HEK293 (cell line): ENCODE results near the gene ADRM1.

Experiments
- BCL11A ChIP-seq: fragments of 450-650 bp; formaldehyde crosslinking; IDR thresholded peaks from 2 replicates; pipeline ENCODE4 v1.5.1; 2016; ENCODE audit warnings: low read depth, missing biosample characterization, missing genetic modification characterization
- SP2 ChIP-seq: fragments of 450-650 bp; formaldehyde crosslinking; IDR thresholded peaks from 2 replicates; pipeline ENCODE4 v1.5.1; 2016; ENCODE audit warnings: missing biosample characterization, missing genetic modification characterization
- ZNF155 ChIP-seq: fragments of 450-650 bp; formaldehyde crosslinking; IDR thresholded peaks from 2 replicates; pipeline ENCODE4 v1.5.1; 2016; ENCODE audit warnings: missing biosample characterization, missing genetic modification characterization
- ZNF214 ChIP-seq: fragments of 450-650 bp; formaldehyde crosslinking; IDR thresholded peaks from 2 replicates; pipeline ENCODE4 v1.5.1; 2017; ENCODE audit warnings: missing biosample characterization, mild to moderate bottlenecking, missing genetic modification characterization, borderline replicate concordance
- ZNF292 ChIP-seq: fragments of 450-650 bp; formaldehyde crosslinking; IDR thresholded peaks from 2 replicates; pipeline ENCODE4 v1.5.1; 2016; ENCODE audit warnings: low read depth, missing biosample characterization, missing genetic modification characterization, borderline replicate concordance
- ZNF658 ChIP-seq: fragments of 450-650 bp; formaldehyde crosslinking; IDR thresholded peaks from 2 replicates; pipeline ENCODE4; 2016; ENCODE audit warnings: missing biosample characterization, missing genetic modification characterization
- ZNF792 ChIP-seq: fragments of 450-650 bp; formaldehyde crosslinking; IDR thresholded peaks from 2 replicates; pipeline ENCODE4 v1.5.1; 2016; ENCODE audit warnings: missing biosample characterization, missing genetic modification characterization
- TF ChIP-seq, protein P1 (sequence below): fragments of 450-650 bp; formaldehyde crosslinking; IDR thresholded peaks from 2 replicates; pipeline ENCODE4 v1.5.1; 2016; ENCODE audit warnings: missing biosample characterization, missing genetic modification characterization
- TF ChIP-seq, protein P2 (sequence below): fragments of 450-650 bp; formaldehyde crosslinking; IDR thresholded peaks from 2 replicates; pipeline ENCODE4 v1.5.1; 2016; ENCODE audit warnings: missing biosample characterization, missing genetic modification characterization, borderline replicate concordance
- TF ChIP-seq, protein P3 (sequence below): fragments of 450-650 bp; formaldehyde crosslinking; IDR thresholded peaks from 2 replicates; pipeline ENCODE4 v1.5.1; 2016; ENCODE audit warnings: missing biosample characterization, missing genetic modification characterization

DNA sequence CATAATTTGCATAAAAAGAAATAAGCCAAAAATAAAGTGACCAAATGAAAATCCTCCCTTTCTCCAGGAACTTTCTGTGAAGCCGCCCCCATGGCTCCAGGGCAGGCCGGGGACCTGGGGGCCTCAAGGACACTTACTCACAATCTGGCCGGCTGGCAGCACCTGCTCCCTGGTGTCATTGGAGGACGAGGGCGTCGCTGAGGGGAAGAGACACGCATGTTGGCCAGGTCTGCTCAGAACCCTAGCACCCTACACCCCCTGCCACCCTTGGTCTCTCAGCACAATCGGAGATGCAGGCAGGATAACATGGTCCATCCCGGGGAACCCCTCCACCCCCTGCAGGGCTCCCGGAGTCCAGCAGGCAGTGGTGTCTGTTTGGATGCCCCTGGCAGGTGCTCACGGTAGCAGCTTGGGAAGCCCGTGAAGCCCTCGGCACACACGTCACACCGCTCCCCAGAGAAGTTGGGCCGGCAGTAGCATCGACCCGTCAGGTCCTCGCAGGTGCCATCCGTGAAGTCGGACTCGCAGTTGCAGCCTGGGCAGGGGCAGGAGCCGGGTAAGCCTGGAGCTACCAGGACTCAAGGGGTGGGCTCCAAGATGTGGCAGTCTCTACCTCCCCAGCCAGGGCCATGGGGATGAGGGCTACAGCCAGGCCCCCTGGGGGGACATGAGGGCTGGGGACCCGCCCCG, 43.0 kb downstream of the ADRM1 start:
- no peak for TF ChIP-seq ZNF214 (tag by site-specific recombination)
- TF ChIP-seq SP2, result no peak
- TF ChIP-seq, protein P1, sequence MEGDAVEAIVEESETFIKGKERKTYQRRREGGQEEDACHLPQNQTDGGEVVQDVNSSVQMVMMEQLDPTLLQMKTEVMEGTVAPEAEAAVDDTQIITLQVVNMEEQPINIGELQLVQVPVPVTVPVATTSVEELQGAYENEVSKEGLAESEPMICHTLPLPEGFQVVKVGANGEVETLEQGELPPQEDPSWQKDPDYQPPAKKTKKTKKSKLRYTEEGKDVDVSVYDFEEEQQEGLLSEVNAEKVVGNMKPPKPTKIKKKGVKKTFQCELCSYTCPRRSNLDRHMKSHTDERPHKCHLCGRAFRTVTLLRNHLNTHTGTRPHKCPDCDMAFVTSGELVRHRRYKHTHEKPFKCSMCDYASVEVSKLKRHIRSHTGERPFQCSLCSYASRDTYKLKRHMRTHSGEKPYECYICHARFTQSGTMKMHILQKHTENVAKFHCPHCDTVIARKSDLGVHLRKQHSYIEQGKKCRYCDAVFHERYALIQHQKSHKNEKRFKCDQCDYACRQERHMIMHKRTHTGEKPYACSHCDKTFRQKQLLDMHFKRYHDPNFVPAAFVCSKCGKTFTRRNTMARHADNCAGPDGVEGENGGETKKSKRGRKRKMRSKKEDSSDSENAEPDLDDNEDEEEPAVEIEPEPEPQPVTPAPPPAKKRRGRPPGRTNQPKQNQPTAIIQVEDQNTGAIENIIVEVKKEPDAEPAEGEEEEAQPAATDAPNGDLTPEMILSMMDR (tag by site-specific recombination), result no peak
- TF ChIP-seq, protein P2, sequence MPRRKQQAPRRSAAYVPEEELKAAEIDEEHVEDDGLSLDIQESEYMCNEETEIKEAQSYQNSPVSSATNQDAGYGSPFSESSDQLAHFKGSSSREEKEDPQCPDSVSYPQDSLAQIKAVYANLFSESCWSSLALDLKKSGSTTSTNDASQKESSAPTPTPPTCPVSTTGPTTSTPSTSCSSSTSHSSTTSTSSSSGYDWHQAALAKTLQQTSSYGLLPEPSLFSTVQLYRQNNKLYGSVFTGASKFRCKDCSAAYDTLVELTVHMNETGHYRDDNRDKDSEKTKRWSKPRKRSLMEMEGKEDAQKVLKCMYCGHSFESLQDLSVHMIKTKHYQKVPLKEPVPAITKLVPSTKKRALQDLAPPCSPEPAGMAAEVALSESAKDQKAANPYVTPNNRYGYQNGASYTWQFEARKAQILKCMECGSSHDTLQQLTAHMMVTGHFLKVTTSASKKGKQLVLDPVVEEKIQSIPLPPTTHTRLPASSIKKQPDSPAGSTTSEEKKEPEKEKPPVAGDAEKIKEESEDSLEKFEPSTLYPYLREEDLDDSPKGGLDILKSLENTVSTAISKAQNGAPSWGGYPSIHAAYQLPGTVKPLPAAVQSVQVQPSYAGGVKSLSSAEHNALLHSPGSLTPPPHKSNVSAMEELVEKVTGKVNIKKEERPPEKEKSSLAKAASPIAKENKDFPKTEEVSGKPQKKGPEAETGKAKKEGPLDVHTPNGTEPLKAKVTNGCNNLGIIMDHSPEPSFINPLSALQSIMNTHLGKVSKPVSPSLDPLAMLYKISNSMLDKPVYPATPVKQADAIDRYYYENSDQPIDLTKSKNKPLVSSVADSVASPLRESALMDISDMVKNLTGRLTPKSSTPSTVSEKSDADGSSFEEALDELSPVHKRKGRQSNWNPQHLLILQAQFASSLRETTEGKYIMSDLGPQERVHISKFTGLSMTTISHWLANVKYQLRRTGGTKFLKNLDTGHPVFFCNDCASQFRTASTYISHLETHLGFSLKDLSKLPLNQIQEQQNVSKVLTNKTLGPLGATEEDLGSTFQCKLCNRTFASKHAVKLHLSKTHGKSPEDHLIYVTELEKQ, result no peak
- TF ChIP-seq, protein P3, sequence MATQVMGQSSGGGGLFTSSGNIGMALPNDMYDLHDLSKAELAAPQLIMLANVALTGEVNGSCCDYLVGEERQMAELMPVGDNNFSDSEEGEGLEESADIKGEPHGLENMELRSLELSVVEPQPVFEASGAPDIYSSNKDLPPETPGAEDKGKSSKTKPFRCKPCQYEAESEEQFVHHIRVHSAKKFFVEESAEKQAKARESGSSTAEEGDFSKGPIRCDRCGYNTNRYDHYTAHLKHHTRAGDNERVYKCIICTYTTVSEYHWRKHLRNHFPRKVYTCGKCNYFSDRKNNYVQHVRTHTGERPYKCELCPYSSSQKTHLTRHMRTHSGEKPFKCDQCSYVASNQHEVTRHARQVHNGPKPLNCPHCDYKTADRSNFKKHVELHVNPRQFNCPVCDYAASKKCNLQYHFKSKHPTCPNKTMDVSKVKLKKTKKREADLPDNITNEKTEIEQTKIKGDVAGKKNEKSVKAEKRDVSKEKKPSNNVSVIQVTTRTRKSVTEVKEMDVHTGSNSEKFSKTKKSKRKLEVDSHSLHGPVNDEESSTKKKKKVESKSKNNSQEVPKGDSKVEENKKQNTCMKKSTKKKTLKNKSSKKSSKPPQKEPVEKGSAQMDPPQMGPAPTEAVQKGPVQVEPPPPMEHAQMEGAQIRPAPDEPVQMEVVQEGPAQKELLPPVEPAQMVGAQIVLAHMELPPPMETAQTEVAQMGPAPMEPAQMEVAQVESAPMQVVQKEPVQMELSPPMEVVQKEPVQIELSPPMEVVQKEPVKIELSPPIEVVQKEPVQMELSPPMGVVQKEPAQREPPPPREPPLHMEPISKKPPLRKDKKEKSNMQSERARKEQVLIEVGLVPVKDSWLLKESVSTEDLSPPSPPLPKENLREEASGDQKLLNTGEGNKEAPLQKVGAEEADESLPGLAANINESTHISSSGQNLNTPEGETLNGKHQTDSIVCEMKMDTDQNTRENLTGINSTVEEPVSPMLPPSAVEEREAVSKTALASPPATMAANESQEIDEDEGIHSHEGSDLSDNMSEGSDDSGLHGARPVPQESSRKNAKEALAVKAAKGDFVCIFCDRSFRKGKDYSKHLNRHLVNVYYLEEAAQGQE, result no peak
- no peak for TF ChIP-seq ZNF155 (tag by site-specific recombination)
- TF ChIP-seq ZNF792, result no peak
- TF ChIP-seq BCL11A, result no peak
- TF ChIP-seq ZNF292 (tag by site-specific recombination), result no peak
- no peak for TF ChIP-seq ZNF658 (tag by site-specific recombination)
